HEK293 (cell line): Measurements from ENCODE around the gene C1orf167.

Experiments used
- CTCF ChIP-seq: fragments of 450-650 bp; formaldehyde crosslinking; IDR thresholded peaks from 2 replicates; pipeline ENCODE4 v1.5.1; 2016; ENCODE audit warnings: missing biosample characterization, missing genetic modification characterization
- ZBTB1 ChIP-seq: fragments of 450-650 bp; formaldehyde crosslinking; IDR thresholded peaks from 2 replicates; pipeline ENCODE4 v1.5.1; 2016; ENCODE audit warnings: missing biosample characterization, missing genetic modification characterization
- ZBTB48 ChIP-seq: fragments of 450-650 bp; formaldehyde crosslinking; IDR thresholded peaks from 2 replicates; pipeline ENCODE4 v1.5.1; 2016; ENCODE audit warnings: missing biosample characterization, missing genetic modification characterization
- ZFP37 ChIP-seq: fragments of 450-650 bp; formaldehyde crosslinking; IDR thresholded peaks from 2 replicates; pipeline ENCODE4 v1.5.1; 2016; ENCODE audit warnings: missing biosample characterization, missing genetic modification characterization
- ZNF169 ChIP-seq: fragments of 450-650 bp; formaldehyde crosslinking; IDR thresholded peaks from 2 replicates; pipeline ENCODE4 v1.5.1; 2016; ENCODE audit warnings: missing biosample characterization, missing genetic modification characterization
- ZNF175 ChIP-seq: fragments of 450-650 bp; formaldehyde crosslinking; IDR thresholded peaks from 2 replicates; pipeline ENCODE4 v1.5.1; 2016; ENCODE audit warnings: missing biosample characterization, missing genetic modification characterization
- ZNF350 ChIP-seq: fragments of 450-650 bp; formaldehyde crosslinking; IDR thresholded peaks from 2 replicates; pipeline ENCODE4 v1.5.0; 2017; ENCODE audit warnings: missing biosample characterization, mild to moderate bottlenecking, missing genetic modification characterization
- ZNF391 ChIP-seq: fragments of 450-650 bp; formaldehyde crosslinking; IDR thresholded peaks from 2 replicates; pipeline ENCODE4 v1.5.1; 2016; ENCODE audit warnings: low read depth, missing biosample characterization, missing genetic modification characterization, borderline replicate concordance
- ZNF510 ChIP-seq: fragments of 450-650 bp; formaldehyde crosslinking; IDR thresholded peaks from 2 replicates; pipeline ENCODE4 v1.5.1; 2018; ENCODE audit warnings: mild to moderate bottlenecking, missing genetic modification characterization, missing biosample characterization; ENCODE audit not compliant: insufficient replicate concordance
- ZNF792 ChIP-seq: fragments of 450-650 bp; formaldehyde crosslinking; IDR thresholded peaks from 2 replicates; pipeline ENCODE4 v1.5.1; 2016; ENCODE audit warnings: missing biosample characterization, missing genetic modification characterization
- ZSCAN5A ChIP-seq: fragments of 450-650 bp; formaldehyde crosslinking; IDR thresholded peaks from 2 replicates; pipeline ENCODE4 v1.5.1; 2016; ENCODE audit warnings: missing biosample characterization, missing genetic modification characterization

GRCh38 chr1:11729498-11730428 lies 32.2 kb upstream of the C1orf167 start:
- TF ChIP-seq ZBTB1 (tag by site-specific recombination) (no peak), ZNF391 (tag by site-specific recombination) (no peak), ZNF169 (tag by site-specific recombination) (no peak), CTCF (tag by site-specific recombination) (no peak), ZNF175 (tag by site-specific recombination) (no peak), ZNF350 (tag by site-specific recombination) (no peak), ZNF792 (tag by site-specific recombination) (no peak), ZSCAN5A (tag by site-specific recombination) (no peak), ZFP37 (no peak), ZBTB48 (no peak), ZNF510 (tag by site-specific recombination) (no peak)
